Mesendoderm (in vitro differentiated cells): ENCODE data around the gene KRTCAP2.
"Not testable (repeated sequence)": the region's sequence is repeated elsewhere in the genome, so short reads cannot be mapped to it uniquely, and the experiment has no call there.

ENCODE experiments used
- DNase-seq: peaks from one replicate; pipeline ENCODE4 v3.0.0; 2013
- H2AK5ac ChIP-seq: 2 replicates; pipeline ENCODE4 v1.6.1; 2013; ENCODE audit warnings: low read length, inconsistent platforms
- H2BK120ac ChIP-seq: 2 replicates; pipeline ENCODE4 v1.6.1; 2013; ENCODE audit warnings: low read depth, mild to moderate bottlenecking, low read length, moderate library complexity, mixed read lengths
- H2BK15ac ChIP-seq: replicated peaks from 2 replicates; pipeline ENCODE4 v1.6.1; 2013; ENCODE audit warnings: low read depth, mild to moderate bottlenecking, moderate library complexity
- H2BK5ac ChIP-seq: 2 replicates; pipeline ENCODE4 v1.6.1; 2013; ENCODE audit warnings: low read length, inconsistent platforms
- H3K18ac ChIP-seq: 2 replicates; pipeline ENCODE4 v1.6.1; 2013; ENCODE audit warnings: mild to moderate bottlenecking, low read length, mixed read lengths
- H3K23ac ChIP-seq: one replicate; pipeline ENCODE4 v1.6.1; 2013; ENCODE audit warnings: low read length
- H3K27ac ChIP-seq: 2 replicates; pipeline ENCODE4 v1.5.1; 2013; ENCODE audit warnings: low read depth, mild to moderate bottlenecking, inconsistent platforms, low read length, moderate library complexity
- H3K27me3 ChIP-seq: 2 replicates; pipeline ENCODE4 v1.6.1; 2013; ENCODE audit warnings: low read length, control low read depth, mild to moderate bottlenecking, inconsistent platforms; ENCODE audit not compliant: insufficient read depth, poor library complexity
- H3K36me3 ChIP-seq: 2 replicates; pipeline ENCODE4 v1.6.1; 2013; ENCODE audit warnings: low read length, inconsistent platforms; ENCODE audit not compliant: control insufficient read depth, insufficient read depth
- H3K4ac ChIP-seq: one replicate; pipeline ENCODE4 v1.6.1; 2013; ENCODE audit warnings: low read depth, mild to moderate bottlenecking, low read length, moderate library complexity
- H3K4me1 ChIP-seq: 2 replicates; pipeline ENCODE4 v1.6.1; 2013; ENCODE audit warnings: low read depth, low read length, inconsistent platforms; ENCODE audit not compliant: control insufficient read depth
- H3K4me2 ChIP-seq: 2 replicates; pipeline ENCODE4 v1.6.1; 2013; ENCODE audit warnings: low read length
- H3K4me3 ChIP-seq: 2 replicates; pipeline ENCODE4 v1.5.1; 2013; ENCODE audit warnings: mild to moderate bottlenecking, low read length
- H3K56ac ChIP-seq: one replicate; pipeline ENCODE4 v1.6.1; 2013; ENCODE audit warnings: low read length
- H3K79me1 ChIP-seq: 2 replicates; pipeline ENCODE4 v1.6.1; 2013; ENCODE audit warnings: low read length, inconsistent platforms
- H3K79me2 ChIP-seq: 2 replicates; pipeline ENCODE4 v1.6.1; 2013; ENCODE audit warnings: mild to moderate bottlenecking, low read length; ENCODE audit not compliant: control insufficient read depth, insufficient read depth
- H3K9ac ChIP-seq: 2 replicates; pipeline ENCODE4 v1.6.1; 2013; ENCODE audit warnings: low read length, inconsistent platforms
- H4K5ac ChIP-seq: one replicate; pipeline ENCODE4 v1.6.1; 2013; ENCODE audit warnings: low read length
- H4K8ac ChIP-seq: one replicate; pipeline ENCODE4 v1.6.1; 2013; ENCODE audit warnings: low read depth, mild to moderate bottlenecking, control low read depth, low read length, moderate library complexity
- WGBS: extraction: QIAGEN DNeasy Blood & Tissue Kit; methylation state at CpG from one replicate; pipeline ENCODE4 v1.1.7; 2013; ENCODE audit warnings: low lambda C conversion rate, missing lambda C conversion rate; ENCODE audit not compliant: insufficient coverage; ENCODE audit errors: extremely low coverage; 5-methylcytosine and 5-hydroxymethylcytosine counted together

The KRTCAP2 gene

GRCh38 chr1:155155996-155156643 is 17.0 kb downstream of the KRTCAP2 start:
- not testable (repeated sequence) for H3K4ac ChIP-seq
- no CpG with 5 or more reads among the region's 3 CpGs for WGBS

GRCh38 chr1:155145491-155145890 is 27.6 kb downstream of the KRTCAP2 start:
- H3K4ac ChIP-seq: no peak overlapping the region
- H3K23ac ChIP-seq: no peak overlapping the region
- H3K4me3 ChIP-seq: no peak overlapping the region
- no peak overlapping the region for H3K18ac ChIP-seq
- no peak overlapping the region for H2BK5ac ChIP-seq
- no peak overlapping the region for H4K8ac ChIP-seq
- H3K4me1 ChIP-seq: no peaks in the 10 kb centered on the region
- H4K5ac ChIP-seq: no peak overlapping the region
- no peak overlapping the region for H2AK5ac ChIP-seq
- no peaks in the 10 kb centered on the region for H3K79me1 ChIP-seq
- no CpG with 5 or more reads among the region's 3 CpGs for WGBS
- no peaks in the 10 kb centered on the region for H3K79me2 ChIP-seq
- H2BK15ac ChIP-seq: no peak overlapping the region
- no peaks in the 10 kb centered on the region for H3K27me3 ChIP-seq
- H3K36me3 ChIP-seq: no peaks in the 10 kb centered on the region
- H3K27ac ChIP-seq: no peak overlapping the region
- no peak overlapping the region for H2BK120ac ChIP-seq
- no peak overlapping the region for H3K4me2 ChIP-seq
- H3K9ac ChIP-seq: no peak overlapping the region
- no peak for DNase-seq
- no peak overlapping the region for H3K56ac ChIP-seq

More at GRCh38 chr1:155155996-155156643, 17.0 kb downstream of the KRTCAP2 start:
- not testable (repeated sequence) for H3K36me3 ChIP-seq, H3K23ac ChIP-seq, H3K27ac ChIP-seq, H2BK5ac ChIP-seq, H3K9ac ChIP-seq, H3K79me2 ChIP-seq, H3K79me1 ChIP-seq, H3K4me1 ChIP-seq, H2BK120ac ChIP-seq, H3K4me2 ChIP-seq, H3K56ac ChIP-seq, H2AK5ac ChIP-seq, H4K8ac ChIP-seq, H3K18ac ChIP-seq, H3K27me3 ChIP-seq, H4K5ac ChIP-seq, H2BK15ac ChIP-seq, H3K4me3 ChIP-seq, DNase-seq

GRCh38 chr1:155141749-155142148 is 31.4 kb downstream of the KRTCAP2 start:
- WGBS: no CpG with 5 or more reads among the region's 7 CpGs
- no peak overlapping the region for H2BK5ac ChIP-seq
- no peak overlapping the region for H2BK120ac ChIP-seq
- H3K79me2 ChIP-seq: no peaks in the 10 kb centered on the region
- no peaks in the 10 kb centered on the region for H3K36me3 ChIP-seq
- no peak overlapping the region for H3K18ac ChIP-seq
- no peak overlapping the region for H4K8ac ChIP-seq
- H3K9ac ChIP-seq: no peak overlapping the region
- H3K79me1 ChIP-seq: peaks cover 9% of the 10 kb centered on the region
- peaks cover 2% of the 10 kb centered on the region for H3K4me1 ChIP-seq
- H3K56ac ChIP-seq: no peak overlapping the region
- DNase-seq: no peak
- H2BK15ac ChIP-seq: no peak overlapping the region
- H3K23ac ChIP-seq: no peak overlapping the region
- H2AK5ac ChIP-seq: no peak overlapping the region
- H3K27me3 ChIP-seq: no peaks in the 10 kb centered on the region
- H3K4ac ChIP-seq: no peak overlapping the region
- no peak overlapping the region for H3K4me3 ChIP-seq
- no peak overlapping the region for H3K27ac ChIP-seq
- H3K4me2 ChIP-seq: no peak overlapping the region
- no peak overlapping the region for H4K5ac ChIP-seq

- H3K56ac ChIP-seq: no peak overlapping the region
- no CpG with 5 or more reads among the region's 11 CpGs for WGBS
- peaks cover 9% of the 10 kb centered on the region for H3K79me1 ChIP-seq
- H3K27ac ChIP-seq: no peak overlapping the region
- no peak overlapping the region for H2BK120ac ChIP-seq
- H2AK5ac ChIP-seq: no peak overlapping the region
- H3K4me1 ChIP-seq: peaks cover 3% of the 10 kb centered on the region
- H3K36me3 ChIP-seq: no peaks in the 10 kb centered on the region
- H3K18ac ChIP-seq: no peak overlapping the region
- H3K9ac ChIP-seq: no peak overlapping the region
- H4K8ac ChIP-seq: no peak overlapping the region
- H2BK5ac ChIP-seq: no peak overlapping the region
- H3K4ac ChIP-seq: no peak overlapping the region
- DNase-seq: no peak
- H2BK15ac ChIP-seq: no peak overlapping the region
- no peak overlapping the region for H3K4me3 ChIP-seq
- H3K79me2 ChIP-seq: no peaks in the 10 kb centered on the region
- no peak overlapping the region for H4K5ac ChIP-seq
- no peaks in the 10 kb centered on the region for H3K27me3 ChIP-seq
- no peak overlapping the region for H3K4me2 ChIP-seq
- H3K23ac ChIP-seq: no peak overlapping the region
These were observed 32.5 kb downstream of the KRTCAP2 start for GRCh38 chr1:155140630-155140953.

GRCh38 chr1:155139895-155140629 is 33.0 kb downstream of the KRTCAP2 start, which contains the start of gene DPM3:
TSS of gene DPM3 (minus strand) at chr1:155140531. CDS start at chr1:155140240, 291 bp downstream.
- Histone ChIP-seq H3K23ac (no peak within 1 kb of the TSS), H2AK5ac (no peak within 1 kb of the TSS), H3K9ac (peak within 1 kb of the TSS; percentile 89), H4K5ac (no peak within 1 kb of the TSS), H3K56ac (peak within 1 kb of the TSS; percentile 95), H2BK5ac (peak within 1 kb of the TSS; percentile 7), H3K36me3 (no peaks in the 10 kb centered on the region), H2BK15ac (no peak within 1 kb of the TSS), H3K27me3 (no peaks in the 10 kb centered on the region), H3K79me2 (no peaks in the 10 kb centered on the region), H3K4me2 (peak within 1 kb of the TSS; percentile 75), H3K79me1 (peaks cover 9% of the 10 kb centered on the region), H3K4me3 (peak within 1 kb of the TSS; percentile 78), H3K4me1 (peaks cover 3% of the 10 kb centered on the region), H4K8ac (peak within 1 kb of the TSS; percentile 42), H3K4ac (peak within 1 kb of the TSS; percentile 56), H3K18ac (no peak within 1 kb of the TSS), H3K27ac (peak within 1 kb of the TSS; percentile 17), H2BK120ac (no peak within 1 kb of the TSS)
- DNase-seq: peak; percentile 84
- no CpG with 5 or more reads among the region's 42 CpGs for WGBS
